GM13977 (cell line): Measurements from ENCODE around the gene TYSND1.

Experiments used
- DNase-seq: peaks from one replicate; pipeline ENCODE4 v3.0.0; 2012; ENCODE audit warnings: low spot score
- in situ Hi-C: fragments of 300-500 bp; cut with MboI; formaldehyde crosslinking; loops from one replicate; pipeline ENCODE4 v1.12.0; 2022; ENCODE audit warnings: low sequenced_read_pairs, low pct_unique_long_range_greater_than_20kb, mixed read lengths, inconsistent platforms; ENCODE audit not compliant: unreplicated experiment
- TF ChIP-seq, protein P1 (sequence below): IDR thresholded peaks from 2 replicates; pipeline ENCODE4 v1.5.1; 2012; ENCODE audit warnings: mild to moderate bottlenecking, control low read depth; ENCODE audit not compliant: insufficient read depth; ENCODE audit errors: extremely low read depth, missing control alignments

Gene TYSND1

DNA sequence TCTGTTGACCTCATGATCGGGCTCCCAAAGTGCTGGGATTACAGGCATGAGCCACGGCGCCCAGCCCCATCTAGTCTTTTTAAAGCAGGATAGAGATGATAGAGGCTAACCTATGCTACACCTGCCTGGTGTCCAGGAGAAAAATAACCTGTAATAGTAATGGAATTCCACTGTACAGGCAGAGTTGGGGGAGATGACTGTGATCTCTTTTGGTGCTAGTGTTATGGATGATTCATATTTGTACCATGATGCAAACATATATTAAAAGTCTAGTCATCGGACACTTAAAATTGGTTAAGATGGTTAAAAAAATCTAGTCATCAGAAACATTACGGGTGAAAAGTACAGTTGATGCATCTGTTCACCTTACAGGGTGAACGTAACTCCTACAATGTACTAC, 29.9 kb upstream of the TYSND1 start:
- no peak for DNase-seq
- in situ Hi-C loops: no loop called here
- TF ChIP-seq, protein P1, sequence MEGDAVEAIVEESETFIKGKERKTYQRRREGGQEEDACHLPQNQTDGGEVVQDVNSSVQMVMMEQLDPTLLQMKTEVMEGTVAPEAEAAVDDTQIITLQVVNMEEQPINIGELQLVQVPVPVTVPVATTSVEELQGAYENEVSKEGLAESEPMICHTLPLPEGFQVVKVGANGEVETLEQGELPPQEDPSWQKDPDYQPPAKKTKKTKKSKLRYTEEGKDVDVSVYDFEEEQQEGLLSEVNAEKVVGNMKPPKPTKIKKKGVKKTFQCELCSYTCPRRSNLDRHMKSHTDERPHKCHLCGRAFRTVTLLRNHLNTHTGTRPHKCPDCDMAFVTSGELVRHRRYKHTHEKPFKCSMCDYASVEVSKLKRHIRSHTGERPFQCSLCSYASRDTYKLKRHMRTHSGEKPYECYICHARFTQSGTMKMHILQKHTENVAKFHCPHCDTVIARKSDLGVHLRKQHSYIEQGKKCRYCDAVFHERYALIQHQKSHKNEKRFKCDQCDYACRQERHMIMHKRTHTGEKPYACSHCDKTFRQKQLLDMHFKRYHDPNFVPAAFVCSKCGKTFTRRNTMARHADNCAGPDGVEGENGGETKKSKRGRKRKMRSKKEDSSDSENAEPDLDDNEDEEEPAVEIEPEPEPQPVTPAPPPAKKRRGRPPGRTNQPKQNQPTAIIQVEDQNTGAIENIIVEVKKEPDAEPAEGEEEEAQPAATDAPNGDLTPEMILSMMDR: no peak

- in situ Hi-C loops: no loop called here
- TF ChIP-seq, protein P1: no peak
- no peak for DNase-seq
Observed at GRCh38 chr10:70175516-70175915, 29.0 kb upstream of the TYSND1 start.

DNA sequence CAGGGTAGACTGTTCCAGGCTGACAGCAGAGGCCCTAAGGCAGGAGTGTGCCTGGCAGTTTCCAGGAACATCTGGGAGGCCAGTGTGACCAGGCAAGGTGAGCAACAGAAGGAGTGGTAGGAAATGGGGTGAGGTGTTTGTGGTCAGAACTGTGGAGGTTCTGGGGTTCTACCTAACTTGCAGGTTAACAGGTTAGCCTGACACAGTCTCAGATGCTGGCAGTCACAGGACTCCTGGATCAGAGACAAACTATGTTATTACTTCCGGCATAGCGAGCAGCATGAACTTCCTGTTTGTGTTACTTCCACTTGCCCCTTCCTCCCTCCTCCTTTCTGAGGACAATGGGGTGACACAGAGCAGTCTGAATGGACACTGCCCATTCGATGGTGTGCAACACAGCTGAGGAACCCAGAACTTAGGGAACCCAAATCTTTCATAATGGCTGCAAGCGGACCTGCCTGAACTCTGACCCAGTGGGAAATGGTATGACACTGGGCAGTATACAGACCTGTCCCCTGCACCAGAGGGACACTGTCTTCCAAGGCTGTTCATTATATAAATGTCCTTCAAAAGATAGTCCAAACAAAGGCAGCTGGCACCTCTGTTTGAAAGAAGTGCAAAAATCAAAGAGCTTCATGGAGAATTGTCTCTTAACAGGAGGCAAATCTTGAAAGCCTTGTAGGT, 27.7 kb upstream of the TYSND1 start:
- in situ Hi-C loops: no loop called here
- TF ChIP-seq, protein P1: no peak
- DNase-seq: no peak

DNA sequence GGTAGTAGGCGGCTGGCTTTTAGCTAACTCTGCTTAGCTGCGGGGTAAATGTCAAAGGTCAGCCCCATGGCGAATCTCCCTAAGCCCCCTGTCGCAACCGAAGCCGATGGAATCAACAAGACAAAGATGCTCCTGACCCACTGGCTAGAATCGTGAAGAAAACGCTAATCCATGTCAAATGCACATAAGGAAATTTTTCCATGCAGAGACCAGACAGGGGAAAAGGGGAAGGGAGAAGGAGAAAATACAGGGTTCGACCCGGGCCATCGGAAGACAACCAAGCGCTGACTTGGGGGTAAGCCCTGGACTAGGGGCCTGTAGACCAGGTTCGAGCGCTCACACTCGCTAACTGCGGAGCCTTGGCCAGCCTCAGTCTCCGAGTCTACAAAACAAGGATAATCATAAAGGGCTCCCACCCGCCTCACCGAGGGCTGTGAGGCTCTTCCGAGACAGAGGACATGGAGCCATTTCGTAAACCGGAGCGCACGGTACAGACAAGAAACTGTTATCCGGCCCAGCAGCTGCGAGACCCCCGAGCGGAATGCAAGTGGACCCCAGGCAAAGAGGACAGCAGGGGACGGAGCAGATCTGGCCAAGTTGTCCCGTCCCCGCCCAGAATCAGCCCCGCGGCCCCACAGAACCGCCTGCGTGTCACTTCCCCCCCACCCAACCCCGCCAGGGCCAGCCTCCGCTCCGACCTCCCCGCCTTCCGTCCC, 23.3 kb upstream of the TYSND1 start:
- TF ChIP-seq, protein P1: no peak
- DNase-seq: no peak
- in situ Hi-C loops: no loop called here

DNA sequence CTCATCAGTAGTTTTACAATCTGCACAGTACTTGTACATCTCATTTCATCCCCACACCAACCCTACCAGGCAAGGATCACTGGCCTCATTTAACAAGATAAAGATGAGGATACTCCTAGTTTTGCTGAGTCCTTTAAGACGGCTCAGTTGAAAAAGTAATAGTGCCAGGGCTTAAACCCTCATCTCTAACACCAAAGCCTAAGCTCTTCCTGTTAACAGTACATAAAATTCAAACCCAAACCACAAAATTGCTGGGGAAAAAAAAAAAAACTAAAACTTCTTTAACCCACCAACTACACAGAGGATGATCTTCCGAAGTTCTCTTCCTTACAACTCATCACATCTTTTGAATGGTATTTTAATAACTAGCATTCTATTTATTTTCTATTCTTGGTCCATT, 22.5 kb upstream of the TYSND1 start:
- TF ChIP-seq, protein P1: no peak
- in situ Hi-C loops: no loop called here
- DNase-seq: no peak

GRCh38 chr10:70167246-70167645, 20.7 kb upstream of the TYSND1 start:
- TF ChIP-seq, protein P1: no peak
- in situ Hi-C loops: no loop called here
- DNase-seq: no peak

DNA sequence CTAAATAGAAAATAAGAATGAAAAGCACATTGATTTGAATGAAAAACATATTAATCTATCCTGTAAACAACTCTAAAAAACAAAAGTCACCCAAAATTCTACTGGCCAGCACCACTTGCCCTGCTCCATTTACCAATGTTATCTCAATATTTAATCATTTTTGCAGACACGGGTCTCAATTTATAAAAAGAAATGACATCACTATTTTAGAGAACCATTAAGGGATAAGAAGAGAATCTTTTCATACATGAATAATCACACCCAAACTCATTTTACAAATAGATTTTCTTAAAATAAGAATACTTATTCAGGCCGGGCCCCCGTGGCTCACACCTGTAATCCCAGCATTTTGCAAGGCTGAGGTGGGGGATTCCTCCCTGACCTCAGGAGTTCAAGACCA, 19.9 kb upstream of the TYSND1 start:
- no peak for DNase-seq
- in situ Hi-C loops: no loop called here
- TF ChIP-seq, protein P1: no peak
